Endometrial microvascular endothelial cells (primary cell): ENCODE data around the gene SHISA8. TPM values are rescaled to one million over a fixed set of nuclear protein-coding genes. Genes with fewer than 3 reads are reported as not detected.

Experiments used
- in situ Hi-C: cut with HindIII; loops from 2 replicates; pipeline ENCODE4 v1.10.0; 2017; ENCODE audit warnings: low sequenced_read_pairs, low pct_unique_long_range_greater_than_20kb; ENCODE audit errors: inconsistent ontology term
- total RNA-seq: library from RNA; depleted of rRNA; stranded (reverse); fragments of >200 nt; gene quantifications from one replicate; pipeline ENCODE4 v1.2.3, GENCODE V29; 2015; ENCODE audit errors: inconsistent ontology term

The SHISA8 gene
- total RNA-seq, 1 donor from 2014 or later = not detected

DNA sequence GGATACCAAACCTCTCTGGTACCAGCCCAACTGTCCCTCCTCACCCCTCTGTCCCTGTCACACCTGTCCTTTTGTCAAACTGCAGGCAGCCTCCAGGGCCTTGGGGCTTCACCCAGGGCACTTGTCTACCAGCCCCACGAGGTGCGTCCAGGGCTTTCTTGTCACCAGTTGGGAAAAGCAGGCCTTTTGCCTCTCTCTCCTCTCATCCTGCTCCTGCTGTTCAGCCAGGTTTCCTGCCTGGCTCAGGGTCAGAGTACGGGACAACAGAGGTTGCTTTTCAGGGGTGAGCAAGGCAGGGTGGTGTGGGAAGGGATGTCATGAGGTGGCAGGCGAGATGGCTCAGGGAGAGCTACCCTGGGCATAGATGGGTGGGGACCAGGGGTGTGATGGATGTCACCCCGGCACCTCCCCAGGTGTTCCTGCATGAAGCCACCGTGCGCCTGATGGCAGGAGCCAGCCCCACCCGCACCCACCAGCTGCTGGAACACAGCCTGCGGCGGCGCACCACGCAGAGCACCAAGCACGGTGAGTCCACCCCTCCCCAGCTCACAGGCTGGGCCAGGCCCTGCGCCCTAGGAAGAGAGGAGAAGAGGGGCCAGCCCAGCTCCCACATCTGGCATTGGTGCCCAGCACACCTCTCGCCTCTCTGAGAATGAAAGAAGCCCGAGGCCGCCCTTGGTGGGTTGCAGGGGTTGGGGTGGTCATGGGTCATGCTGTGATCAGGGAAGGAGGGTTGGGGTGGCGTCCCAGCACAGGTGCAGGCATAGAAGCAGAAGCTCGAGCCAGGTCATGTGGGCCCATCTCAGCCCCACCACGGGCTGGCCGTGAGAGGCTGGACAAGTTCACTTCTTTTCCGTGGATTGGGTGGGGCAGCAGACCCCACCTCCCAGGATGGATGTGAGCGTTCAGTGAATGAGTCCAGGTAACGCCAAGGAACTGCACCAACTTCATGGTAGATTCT, 10.1 kb downstream of the SHISA8 start:
- in situ Hi-C loops = no loop called here

DNA sequence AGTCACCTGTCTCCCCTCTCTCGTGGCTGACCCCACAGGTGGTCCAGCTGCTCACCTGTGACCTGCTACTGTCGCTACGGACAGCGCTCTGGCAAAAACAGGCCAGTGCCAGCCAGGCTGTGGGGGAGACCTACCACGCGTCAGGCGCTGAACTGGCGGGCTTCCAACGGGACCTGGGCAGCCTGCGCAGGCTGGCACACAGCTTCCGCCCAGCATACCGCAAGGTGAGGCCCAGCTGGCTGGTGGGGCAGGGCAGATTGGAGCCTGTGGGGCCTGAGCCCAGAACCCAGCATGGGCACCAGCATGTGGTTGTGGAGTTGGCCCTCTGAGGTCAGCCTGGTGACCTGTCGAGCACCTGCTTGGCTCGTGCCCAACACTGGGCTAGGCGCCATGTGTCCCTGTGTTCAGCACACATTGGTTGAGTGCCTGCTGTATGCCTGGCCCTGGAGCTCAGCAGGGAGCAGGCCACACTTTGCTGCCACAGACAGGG, 11.9 kb downstream of the SHISA8 start:
- in situ Hi-C loops = no loop called here

DNA sequence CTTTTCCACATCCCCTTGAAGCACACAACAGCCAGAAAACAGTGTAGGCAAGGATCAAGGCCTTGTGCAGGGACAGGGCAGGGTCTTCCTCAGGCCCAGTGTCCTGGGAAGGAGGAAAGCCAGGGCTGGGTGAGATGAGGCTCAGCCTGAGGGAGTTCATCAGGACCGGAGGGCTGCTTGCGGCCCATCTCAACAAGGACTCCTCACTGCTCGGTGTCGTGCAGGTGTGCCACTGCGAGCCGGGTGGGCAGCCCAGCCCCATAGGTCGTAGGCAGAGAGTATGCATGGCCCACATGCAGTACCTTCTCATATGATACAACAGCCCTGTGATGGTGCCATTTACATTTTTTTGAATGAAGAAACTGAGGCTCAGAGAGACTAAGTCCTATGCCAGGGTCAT, 12.9 kb downstream of the SHISA8 start:
- in situ Hi-C loops = no loop called here

DNA sequence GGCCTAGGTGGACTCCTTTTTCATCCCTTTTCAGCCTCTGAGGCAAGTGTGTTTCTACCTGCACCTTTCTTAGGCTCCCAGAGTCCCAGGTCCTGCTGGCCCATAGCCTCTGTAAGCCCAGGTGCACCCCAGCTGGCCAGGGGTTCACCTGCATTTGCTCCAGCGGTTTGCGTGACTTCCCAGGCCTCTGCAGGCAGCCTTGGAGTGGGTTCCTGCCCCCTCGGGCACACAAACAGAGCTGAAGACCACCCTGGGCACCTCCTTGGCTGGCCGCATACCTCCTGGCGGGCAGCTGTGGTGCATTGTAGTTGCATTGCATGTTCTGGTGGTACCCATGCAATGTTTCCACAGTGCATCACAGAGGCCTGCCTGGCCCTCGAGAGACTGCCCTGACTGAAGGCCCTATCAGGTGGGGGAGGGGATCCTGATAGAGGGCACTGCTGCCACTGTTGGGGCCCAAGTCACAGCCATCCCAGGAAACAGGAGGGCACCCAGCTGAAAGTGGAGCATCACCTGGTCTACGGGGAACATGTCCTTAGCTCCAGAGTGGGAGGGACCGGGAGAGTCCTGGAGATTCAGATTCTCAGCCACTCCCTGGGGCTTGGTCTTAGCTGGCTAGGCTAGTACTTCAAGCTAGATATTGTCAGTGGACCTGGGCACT, 14.1 kb downstream of the SHISA8 start:
- in situ Hi-C loops = no loop called here

DNA sequence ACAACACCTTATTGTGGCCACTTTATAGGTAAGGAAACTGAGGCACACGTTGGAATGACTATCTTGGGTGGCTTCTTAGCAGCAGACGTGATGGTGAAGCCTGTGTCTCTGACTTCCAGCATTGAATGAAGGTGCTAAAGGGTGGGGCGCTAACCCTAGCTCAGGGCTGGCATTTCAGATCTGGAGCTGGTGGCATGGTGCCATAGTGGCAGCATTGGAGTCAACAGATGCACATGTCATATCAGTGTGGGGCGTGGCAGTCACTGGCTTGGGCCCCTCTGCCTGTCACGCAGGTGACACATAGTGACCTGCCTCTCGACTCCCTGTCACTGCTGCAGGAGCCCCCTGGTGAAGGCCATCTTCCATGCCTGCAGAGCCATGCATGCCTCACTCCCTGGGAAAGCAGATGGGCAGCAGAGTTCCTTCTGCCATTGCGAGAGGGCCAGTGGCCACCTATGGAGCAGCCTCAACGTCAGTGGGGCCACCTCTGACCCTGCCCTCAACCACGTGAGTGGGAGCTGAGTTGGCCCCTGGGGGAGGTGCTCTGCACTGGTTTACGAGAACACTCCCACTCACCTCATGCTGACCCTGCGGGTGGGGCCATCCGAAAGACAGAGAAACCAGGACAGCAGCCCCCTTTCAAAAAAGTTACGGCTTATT, 14.8 kb downstream of the SHISA8 start:
- in situ Hi-C loops = no loop called here

DNA sequence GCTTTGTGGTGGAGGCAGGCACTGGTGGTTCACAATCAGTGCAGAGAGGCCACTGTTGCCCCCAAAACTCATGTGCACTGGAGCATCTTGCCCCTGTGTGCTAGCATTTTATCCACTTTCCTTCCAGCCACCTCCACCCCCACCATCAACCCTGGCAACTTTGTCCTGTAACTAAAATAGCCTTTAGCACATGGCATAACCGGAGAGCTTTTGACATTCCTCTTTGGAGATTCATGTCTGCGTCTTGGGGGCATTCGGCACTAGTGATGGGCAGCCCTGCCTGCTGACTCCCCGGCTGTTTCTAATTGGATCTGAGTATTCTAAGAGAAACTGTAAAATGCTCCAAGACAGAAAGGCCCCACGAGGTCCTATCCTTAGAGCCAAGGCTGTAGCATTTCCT, 15.8 kb downstream of the SHISA8 start:
- in situ Hi-C loops = no loop called here

DNA sequence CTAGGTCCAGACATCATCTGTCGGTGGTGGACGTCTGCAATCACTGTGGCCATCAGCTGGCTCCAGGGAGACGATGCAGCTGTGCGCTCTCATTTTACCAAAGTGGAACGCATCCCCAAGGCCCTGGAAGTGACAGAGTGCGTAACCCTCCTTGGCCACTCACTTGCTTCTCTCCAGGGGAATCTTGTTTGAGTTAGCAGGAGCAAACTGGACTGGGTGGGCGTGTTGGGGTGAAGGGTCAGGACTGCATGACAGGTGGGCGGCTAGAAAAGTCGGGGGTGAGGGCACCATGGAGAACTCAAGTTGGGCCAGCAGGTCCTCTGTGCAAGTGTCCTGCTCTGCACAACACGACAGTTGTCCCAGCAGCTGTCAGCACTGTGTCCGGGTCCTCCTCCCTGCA, 16.2 kb downstream of the SHISA8 start:
- in situ Hi-C loops = no loop called here

DNA sequence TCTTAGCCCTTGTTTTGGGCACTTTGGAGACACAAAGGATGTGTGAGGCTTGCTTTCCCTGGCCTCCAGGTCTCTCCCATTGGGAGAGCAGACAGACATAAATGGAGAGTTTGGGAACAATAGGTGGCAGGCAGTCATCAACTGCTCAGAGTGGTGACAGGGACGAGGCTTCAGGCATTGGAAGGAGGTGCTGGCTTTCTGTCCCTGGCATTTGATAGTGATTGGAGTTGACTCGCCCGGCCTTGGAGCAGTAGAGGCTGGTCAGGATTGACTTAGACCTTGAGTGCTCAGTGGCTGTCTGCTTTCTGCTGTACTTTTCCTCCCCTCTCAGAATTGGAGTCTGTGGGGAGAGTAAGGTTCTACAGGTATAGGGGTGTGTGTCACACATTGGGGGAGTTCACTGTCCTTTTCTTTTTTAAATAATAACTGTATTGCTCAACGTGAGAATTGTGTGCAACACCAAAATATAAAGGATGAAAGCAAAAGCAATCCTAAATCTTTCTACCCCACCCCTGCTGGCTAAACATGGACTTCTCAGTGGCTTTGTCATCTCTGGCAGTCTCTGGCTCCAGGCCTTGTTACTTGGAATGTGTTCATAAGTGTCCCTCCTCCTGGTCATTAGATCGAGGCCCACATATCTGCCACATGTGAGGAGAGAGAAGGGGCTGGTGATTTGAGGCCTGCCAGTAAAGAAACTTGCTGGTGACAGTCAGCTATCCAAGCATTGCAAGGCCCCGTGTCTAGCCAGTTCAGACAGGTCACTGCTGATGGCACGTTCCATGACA, 21.1 kb downstream of the SHISA8 start:
- in situ Hi-C loops = no loop called here

DNA sequence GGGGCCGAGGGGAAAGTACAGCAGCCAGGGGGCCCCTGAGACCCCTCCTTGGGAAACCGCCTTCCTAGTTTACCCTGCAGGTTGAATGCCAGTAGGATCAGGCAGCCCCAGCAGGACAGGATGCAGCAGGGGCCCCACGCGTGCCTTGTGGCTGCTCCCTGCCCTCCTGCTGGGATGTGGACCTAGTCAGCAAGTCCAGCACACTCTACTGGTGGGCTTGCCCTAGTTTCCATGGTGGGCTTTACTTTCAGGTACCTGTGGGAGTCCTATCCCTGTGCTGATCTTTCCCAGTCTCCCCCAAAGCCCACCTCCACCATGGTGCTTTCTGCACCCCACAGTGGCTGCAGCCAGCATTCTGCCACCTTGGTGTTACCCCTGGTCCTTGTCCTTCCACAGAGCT, 22.2 kb downstream of the SHISA8 start:
- in situ Hi-C loops = no loop called here

DNA sequence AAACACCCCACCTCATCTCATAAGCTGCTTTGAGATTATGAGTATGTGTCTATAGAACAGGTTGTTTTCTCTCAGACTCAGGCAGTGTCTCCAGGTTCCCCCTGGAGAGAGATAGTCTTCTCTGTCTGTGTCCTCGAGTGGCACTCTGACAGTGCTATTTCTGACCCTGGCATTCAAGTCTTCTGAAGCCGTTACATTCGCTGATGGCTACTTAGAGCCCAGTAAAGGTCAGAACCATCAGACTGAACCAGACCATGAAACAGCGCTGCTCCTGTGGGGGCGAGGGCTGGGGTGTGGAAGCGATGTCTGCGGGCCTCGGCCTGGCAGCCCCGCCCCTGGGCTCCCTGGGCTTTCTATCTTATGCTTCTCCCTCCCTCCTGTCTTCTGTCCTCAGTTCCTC, 23.5 kb downstream of the SHISA8 start:
- in situ Hi-C loops = no loop called here

DNA sequence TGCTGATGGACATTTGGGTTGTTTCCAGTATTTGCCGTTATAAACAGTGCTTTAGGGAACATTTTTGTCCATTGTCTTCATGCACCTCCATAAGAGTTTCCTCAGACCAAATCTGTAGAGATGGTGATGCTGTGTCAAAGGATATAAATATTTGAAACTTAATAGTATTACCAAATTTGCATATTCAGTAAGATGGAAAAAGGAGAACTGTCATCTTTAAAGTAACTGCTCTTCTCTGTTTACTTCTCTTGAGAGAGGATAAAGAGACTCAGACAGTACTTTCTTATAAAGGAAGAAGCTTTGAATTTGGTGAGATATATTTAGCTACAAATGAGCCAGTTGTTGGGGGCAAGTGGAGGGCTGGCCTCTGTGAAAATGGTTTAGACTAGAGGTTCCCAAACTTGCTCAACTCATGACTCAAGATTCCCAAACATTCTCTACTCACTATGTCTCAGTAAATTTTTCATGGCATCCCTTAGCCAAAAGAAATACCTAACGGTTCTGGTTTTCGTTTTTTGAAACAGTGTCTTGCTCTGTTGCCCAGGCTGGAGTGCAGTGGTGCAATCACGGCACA, 26.2 kb downstream of the SHISA8 start:
- in situ Hi-C loops = no loop called here

DNA sequence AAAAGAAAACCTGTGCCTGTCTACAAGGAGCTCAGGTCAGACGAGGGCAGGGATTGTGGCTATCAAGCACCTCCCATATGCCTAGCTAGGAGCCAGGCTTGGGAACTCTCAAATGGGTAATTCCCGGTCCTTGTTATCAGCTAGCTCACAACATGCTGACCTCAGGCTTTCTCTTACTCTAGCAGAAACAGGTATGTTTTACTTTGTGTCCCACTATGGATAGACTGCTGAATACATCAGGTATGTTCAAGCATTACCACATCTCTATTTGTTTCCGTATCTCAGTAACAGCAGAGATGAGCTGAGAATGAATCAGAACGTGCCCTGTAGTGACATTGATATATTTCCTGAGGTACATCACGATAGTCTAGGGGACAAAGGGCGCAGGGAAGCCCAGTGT, 29.4 kb downstream of the SHISA8 start:
- in situ Hi-C loops = no loop called here

DNA sequence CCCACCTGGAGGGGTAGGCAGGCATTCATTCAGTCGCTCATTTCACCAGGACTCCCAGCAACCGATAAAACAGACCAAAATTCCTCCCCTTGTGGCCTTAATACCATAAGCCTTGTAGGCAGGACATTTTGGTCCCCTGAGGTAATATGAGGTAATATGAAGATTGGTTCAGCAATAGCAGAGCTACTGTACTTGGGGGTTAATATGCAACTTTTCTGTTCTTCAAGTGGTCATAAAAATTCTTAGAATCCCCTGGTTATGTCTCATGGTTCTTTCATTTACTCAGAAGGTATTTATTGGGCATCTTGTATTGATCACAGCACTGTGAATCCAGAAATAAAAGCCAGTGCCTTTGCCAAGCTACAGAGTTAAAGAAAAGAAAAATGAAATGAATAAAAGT, 29.8 kb downstream of the SHISA8 start:
- in situ Hi-C loops = no loop called here

DNA sequence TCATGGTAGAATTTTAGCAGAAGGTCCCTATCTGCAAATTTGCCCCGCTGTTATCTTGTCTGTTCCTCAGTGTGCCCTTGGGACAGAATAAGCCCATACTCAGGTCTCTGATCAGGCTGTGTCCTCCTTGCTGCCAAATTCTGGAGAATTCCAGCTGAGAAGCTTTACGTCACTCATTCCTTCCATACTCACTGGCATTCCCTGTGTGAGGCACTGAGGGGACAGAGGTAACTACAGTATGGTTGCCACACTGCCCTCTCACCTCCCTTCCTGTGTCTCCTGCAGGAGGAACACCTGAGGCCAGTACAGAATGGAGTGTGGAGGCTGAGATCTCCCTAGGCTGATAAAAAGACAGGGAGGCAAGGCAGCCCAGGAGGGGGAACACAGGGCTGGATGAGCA, 31.5 kb downstream of the SHISA8 start:
- in situ Hi-C loops = no loop called here

DNA sequence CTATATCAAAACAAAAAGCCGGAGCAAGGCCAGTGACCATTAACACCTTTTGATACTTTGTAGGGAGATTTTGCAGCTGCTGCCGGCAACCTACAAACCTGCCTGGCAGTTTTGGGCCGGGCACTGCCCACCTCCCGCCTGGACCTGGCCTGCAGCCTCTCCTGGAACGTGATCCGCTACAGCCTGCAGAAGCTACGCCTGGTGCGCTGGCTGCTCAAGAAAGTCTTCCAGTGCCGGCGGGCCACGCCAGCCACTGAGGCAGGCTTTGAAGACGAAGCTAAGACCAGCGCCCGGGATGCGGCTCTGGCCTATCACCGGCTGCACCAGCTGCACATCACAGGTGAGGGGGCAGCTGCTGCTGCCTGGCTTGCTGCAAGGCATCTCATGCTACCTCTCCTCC, 34.2 kb downstream of the SHISA8 start:
- in situ Hi-C loops = no loop called here

DNA sequence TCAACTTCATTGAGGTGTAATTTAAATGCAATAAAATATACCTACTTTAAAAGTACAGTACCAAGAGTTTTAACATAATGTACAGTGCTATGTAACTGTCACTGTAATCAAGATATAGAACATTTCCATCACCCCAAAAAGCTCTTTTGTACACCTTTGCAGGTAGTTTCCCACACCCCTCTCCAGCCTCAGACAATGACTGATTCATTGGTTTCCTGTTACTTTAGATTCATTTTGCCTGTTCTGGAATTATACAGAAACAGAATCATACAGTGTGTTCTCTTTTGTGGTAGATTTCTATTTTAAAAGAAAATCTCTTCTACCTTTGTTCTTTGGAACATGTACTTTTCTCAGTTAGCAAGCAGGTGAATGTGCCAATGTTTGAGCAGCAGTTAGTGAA, 38.2 kb downstream of the SHISA8 start:
- in situ Hi-C loops = no loop called here

DNA sequence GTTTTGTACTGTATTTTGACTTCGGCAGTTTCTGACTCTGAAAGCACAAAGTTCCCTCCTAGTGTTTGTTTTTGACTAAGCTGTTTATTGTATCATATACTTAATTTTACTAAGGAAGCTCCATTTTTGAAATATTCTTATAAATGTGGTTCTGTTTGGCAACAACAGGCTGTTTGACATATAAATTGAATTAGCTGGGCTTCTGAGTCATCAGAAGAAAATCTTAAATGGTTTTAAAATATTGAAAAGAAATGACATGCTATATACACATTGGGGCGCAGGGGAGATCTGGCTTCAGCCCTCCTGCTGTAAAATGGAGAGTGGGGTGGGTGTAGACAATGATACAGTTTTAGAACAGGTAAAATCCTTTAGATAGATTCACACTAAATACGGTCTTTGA, 38.6 kb downstream of the SHISA8 start:
- in situ Hi-C loops = no loop called here

DNA sequence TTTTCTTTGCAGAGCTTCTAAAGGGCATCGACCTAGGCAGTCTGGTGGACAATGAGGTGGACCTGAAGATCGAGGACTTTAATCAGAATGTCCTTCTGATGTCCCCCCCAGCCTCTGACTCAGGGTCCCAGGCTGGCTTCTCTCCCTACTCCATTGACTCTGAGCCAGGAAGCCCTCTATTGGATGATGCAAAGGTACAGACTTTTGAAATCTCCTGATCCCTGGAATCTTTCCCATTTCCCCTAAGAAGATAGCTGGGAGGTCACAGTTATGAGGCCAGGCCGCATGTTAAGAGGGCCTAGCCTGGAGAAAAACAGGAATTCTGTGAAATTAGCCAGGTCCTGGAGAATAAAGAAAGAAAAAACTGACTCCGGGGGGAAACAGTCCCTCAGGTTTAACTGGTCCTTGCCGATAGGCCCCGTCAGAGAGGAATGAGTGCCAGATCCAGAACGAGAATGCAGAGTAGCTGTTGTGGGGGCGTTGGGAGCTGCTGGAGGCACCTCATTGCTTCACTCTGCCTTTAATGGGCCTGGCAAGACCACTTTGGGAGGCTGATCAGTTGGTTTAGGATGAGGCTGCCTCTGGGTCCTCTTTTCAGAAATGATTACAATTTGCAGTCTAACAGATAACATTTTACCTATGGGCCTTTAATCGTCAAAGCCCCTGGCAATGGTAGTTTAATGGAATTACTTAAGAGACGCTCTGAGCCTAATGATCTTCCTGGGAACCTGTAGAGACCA, 39.2 kb downstream of the SHISA8 start:
- in situ Hi-C loops = no loop called here
